Inflammatory macrophage treated with lipopolysaccharide for 1 hour (primary cell): ENCODE data around the gene LTBP3.
"Not testable (repeated sequence)": the region's sequence is repeated elsewhere in the genome, so short reads cannot be mapped to it uniquely, and the experiment has no call there.

Source experiments
- DNase-seq, 2 donors: peaks; one replicate each; pipeline ENCODE4 v3.0.0-alpha.2; 2020 to 2022

Gene LTBP3

DNA sequence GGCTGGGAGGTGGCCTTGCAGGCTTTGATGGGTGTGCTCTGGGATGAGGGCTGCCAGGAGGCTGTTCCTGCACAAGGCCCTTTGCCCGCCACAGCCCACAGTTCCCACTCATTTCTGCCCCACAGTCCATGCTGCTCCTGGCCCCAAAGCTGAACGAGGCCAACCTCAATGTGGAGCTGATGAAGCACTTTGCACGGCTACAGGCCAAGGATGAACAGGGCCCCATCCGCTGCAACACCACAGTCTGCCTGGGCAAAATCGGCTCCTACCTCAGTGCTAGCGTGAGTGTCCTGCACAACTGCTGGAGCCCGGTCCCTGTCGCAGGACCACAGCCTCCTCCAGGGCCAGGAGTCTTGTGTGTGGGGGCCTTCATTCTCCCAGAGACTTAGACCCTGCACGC lies 23.1 kb downstream of the LTBP3 start:
- no peak for DNase-seq

DNA sequence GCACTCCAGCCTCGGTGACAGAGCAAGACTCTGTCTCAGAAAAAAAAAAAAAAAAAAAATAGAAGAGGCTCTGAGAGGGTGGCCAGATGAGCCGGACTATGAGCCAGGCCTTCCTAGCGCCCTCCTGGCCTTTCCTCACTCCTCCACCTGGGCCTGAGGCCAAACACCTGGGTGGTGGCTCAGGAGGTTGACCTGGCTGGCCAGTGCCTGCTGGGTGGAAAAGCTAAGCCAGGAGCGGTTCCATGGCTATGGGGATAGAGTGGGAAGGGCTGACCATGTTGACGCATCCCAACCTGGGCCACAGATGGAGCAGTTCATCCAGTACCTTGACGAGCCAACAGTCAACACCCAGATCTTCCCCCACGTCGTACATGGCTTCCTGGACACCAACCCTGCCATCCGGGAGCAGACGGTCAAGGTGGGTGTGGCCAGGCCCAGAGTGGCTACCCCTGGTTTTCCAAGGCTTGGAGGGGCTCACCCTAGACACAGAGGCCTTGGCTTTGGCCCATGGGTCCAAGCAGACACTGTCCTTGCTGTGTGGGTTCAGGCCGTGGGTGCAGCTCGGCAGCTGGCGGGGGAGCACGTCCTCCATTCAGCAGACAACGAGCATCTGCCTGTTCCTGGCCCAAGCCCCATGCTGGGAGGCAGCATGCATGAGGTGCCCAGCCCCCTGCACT lies 25.6 kb downstream of the LTBP3 start:
- no peak for DNase-seq

DNA sequence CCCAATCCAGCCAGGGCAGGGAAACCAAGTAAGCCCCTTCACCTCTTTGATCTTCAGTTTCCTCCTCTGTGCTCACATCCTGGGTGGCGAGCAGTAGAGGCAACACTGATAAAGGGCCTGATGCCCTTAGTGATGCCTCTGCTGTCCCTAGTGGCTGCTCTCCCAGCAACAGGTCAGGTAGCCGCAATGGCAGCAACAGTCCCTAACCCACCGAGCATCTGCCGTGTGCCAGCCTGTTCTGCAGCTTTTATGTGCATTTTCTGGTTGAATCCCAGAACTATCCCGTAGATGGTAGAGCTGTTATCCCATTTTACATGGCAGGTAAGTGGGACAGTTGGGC lies 28.0 kb downstream of the LTBP3 start:
- no peak for DNase-seq

DNA sequence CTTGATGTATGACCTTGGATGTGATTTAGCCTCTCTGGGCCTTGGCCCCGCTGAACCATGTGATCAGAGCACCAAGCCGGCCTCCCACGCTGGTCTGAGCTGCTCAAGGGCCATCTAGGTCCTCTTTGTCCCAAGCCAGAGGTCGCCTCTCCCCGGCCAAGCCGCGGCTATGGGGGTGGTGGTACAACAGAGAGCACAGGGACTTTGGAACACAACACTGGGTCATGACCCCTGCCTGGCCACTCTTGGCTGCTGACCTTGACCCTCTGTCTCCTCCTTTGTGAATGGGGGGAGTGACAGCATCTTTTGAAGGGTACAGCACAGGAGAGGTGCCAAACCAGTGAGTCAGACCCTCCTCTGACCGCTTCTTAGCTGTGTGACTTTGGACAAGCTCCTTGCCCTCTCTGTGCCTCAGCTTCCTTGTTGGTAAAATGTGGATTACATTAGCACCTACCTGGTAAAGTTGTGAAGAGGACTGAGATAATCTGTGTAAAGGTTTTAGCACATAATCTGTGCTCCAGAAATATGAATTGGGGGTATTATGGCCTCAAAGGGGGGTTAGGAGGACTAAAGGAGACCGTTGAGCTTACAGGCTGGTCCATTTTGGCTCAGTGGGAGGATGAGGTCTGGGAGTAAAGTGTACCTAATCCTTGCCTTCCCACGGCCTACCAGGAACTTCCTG lies 28.5 kb downstream of the LTBP3 start:
- no peak for DNase-seq

DNA sequence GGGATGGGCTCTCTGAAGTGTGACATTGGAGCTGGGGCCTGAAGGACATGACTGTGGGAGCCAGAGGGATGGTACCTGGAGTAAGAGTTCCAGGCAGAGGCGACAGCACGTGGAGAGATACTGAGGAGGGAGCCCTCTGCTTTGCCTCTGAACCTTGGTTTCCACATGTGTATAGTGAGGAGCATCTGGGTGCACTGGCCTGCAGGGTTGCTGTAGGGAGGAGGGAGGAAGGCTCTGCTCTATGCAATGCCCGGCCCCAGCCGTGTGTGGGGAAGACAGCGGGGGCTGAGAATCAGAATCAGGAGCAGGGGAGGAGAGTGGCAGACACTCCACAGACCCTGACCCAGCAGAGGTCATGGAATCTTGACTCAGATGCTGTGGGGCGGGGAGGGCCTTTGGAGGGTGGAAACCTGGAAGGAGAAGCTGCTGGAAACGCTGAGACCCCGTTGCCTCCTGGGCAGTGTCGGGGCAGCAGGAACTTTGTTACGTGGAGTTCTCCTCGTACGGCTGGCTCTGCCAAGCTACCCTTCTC lies 29.3 kb downstream of the LTBP3 start:
- DNase-seq = no peak

DNA sequence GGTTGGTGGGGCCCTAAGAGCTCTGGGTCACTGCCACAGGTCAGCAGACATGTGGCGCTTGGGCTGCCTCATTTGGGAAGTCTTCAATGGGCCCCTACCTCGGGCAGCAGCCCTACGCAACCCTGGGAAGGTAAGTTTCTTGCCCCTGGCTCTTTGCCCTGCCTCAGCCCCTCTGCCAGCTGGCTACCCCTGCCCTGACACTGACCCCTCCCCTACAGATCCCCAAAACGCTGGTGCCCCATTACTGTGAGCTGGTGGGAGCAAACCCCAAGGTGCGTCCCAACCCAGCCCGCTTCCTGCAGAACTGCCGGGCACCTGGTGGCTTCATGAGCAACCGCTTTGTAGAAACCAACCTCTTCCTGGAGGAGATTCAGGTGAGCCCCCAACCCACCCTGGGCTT lies 31.4 kb downstream of the LTBP3 start:
- no peak for DNase-seq

DNA sequence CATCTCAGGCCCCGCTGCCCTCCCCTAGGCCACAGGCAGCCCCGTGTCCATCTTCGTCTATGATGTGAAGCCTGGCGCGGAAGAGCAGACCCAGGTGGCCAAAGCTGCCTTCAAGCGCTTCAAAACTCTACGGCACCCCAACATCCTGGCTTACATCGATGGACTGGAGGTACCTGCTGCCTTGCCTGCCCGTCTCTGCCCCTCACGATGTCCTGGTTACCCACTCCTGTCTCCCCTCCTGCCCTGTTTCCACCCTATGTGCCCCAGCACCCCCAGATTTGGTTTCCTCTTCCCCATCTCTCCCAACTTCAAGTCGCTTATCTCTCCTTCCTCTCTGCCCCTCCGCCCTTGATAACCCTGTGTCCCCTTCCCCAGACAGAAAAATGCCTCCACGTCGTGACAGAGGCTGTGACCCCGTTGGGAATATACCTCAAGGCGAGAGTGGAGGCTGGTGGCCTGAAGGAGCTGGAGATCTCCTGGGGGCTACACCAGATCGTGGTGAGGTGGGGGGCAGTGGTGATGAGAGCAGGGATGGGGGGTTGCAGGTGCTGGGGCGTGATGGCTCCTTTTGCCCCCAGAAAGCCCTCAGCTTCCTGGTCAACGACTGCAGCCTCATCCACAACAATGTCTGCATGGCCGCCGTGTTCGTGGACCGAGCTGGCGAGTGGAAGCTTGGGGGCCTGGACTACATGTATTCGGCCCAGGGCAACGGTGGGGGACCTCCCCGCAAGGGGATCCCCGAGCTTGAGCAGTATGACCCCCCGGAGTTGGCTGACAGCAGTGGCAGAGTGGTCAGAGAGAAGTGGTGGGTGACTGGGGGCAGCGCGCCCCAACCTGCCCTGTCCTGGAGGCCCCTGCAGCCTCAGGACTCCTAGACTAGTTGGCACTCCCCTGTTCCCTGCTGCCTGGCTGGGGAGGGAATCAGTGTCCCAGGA lies 32.3 kb downstream of the LTBP3 start:
- DNase-seq = no peak

DNA sequence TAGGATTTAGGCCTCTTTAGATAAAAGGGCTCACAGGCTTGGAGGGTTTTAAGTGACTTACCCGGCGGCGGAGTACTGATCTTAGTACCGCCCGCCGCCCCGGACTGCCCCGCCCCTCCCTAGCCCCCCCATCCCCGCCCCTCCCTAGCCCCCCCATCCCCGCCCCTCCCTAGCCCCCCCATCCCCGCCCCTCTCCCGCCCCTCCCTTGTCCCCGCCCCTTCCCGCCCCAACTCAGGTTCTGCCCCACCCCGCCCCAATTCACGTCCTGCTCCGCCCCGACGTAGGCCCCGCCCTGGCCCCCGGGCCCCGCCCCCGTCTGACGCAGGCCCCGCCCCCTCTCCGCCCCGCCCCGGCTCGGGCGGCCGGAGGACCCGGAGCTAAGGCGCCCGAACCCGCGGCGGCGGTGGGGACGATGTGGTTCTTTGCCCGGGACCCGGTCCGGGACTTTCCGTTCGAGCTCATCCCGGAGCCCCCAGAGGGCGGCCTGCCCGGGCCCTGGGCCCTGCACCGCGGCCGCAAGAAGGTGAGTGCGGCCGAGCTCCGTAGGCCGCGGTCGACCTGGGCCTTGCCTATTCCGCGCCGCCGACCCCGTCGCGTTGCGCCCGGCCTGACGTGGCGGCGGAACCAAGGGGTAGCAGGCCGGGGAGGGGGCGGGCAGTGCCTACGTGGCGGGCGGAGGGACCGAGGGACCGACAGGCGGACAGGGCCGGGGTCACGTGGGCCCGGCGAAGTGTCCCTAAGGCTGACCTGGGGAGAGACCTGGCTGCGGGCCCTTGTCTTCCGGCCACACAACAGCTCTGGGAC lies 33.2 kb downstream of the LTBP3 start, which contains the start of gene SCYL1:
Gene SCYL1 (plus strand): TSS at position 343 of the 805 bp plus-strand sequence. CDS start 71 bp downstream, at position 414.
- peak; percentile 48 to 75 for DNase-seq

DNA sequence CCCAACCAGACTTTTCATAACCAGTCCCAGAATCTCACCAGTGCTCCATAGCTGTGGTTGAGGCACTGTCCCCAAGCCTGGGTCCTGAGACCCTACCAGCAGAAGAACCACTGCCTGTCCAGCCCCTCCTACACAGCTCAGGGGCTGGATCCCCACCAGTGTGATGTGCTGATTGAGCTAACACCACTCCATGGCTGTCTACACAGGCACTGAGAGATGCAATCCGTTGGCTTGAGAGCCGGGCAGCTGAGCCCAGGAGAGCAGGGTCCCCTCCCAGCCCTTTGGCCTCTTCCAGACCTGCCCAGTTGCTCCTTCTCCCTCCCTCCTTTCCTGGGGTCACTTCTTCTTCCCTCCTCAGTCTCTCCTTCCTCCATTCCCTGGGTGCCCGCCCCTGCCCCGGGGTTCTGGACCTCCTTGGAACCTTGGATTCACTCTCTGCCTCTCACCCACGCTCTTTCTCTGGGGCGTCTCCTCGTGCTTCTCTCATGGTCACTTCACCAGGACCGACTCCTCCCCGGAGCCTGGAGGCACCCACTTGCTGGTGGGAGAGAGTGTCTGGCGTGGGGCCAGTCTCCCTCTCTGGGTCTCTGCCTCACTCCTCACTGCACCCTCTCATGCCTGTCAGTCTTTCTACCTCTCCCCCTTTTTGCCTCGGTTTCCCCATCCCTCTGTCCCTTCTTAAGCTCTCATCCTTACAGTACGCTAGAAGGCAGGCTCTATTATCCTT lies 34.0 kb downstream of the LTBP3 start:
- DNase-seq = peak in 1 of 2 donors; percentile 17

DNA sequence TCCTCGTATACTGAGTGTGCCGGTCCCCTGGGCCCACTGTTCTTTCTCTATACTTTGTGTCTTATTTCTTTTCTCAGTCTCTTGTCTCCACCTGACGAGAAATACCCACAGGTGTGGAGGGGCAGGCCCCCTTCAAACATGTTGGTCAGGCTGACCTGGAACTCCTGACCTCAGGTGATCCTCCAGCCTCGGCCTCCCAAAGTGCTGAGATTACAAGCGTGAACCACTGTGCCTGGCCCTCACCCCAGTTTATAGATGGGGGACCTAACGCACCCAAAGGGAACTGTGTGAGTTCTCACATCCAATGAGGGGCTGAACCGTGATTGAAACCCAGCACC lies 34.6 kb downstream of the LTBP3 start:
- not testable (repeated sequence) for DNase-seq

DNA sequence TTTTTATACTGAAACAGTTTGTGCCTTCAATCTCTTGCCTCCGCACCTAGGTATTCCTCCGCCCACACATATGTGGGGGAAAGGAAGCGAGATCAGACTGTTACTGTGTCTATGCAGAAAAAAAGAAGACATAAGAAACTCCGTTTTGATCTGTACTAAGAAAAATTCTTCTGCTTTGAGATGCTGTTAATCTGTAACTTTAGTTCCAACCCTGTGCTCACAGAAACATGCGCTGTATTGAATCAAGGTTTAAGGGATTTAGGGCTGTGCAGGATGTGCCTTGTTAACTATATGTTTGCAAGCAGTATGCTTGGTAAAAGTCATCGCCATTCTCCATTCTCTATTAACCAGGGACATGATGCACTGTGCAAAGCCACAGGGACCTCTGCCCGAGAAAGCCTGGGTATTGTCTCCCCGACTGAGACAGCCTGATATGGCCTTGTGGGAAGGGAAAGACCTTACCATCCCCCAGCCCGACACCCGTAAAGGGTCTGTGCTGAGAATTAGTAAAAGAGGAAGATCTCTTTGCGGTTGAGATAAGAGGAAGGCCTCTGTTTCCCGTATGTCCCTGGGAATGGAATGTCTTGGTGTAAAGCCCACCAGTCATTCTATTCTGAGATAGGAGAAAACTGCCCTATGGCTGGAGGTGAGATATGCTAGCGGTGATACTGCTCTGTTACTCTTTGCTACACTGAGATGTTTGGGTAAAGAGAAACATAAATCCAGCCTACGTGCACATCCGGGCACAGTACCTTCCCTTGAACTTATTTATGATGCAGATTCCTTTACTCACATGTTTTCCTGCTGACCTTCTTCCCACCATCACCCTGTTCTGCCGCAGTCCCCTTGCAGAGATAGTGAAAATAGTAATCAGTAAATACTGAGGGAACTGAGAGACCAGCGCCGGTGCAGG lies 35.2 kb downstream of the LTBP3 start:
- peak; percentile 13 to 25 for DNase-seq

DNA sequence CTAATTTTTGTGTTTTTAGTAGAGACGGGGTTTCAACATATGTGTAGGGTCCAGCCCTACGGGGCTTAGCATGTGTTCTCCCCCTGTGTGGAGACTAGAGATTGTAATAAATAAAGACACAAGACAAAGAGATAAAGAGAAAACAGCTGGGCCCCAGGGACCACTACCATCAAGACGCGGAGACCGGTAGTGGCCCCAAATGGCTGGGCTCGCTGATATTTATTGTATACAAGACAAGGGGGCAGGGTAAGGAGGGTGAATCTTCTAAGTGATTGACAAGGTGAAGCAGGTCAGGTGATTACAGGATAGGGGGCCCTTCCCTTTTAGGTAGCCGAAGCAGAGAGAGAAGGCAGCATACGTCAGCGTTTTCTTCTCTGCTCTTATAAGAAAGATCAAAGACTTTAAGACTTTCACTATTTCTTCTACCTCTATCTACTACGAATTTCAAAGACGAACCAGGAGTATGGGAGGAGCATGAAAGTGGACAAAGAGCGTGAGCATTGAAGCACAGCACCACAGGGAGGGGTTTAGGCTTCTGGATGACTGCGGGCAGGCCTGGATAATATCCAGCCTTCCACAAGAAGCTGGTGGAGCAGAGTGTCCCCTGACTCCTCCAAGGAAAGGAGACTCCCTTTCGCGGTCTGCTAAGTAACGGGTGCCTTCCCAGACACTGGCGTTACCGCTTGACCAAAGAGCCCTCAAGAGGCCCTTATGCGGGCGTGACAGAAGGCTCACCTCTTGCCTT lies 36.2 kb downstream of the LTBP3 start:
- not testable (repeated sequence) for DNase-seq

DNA sequence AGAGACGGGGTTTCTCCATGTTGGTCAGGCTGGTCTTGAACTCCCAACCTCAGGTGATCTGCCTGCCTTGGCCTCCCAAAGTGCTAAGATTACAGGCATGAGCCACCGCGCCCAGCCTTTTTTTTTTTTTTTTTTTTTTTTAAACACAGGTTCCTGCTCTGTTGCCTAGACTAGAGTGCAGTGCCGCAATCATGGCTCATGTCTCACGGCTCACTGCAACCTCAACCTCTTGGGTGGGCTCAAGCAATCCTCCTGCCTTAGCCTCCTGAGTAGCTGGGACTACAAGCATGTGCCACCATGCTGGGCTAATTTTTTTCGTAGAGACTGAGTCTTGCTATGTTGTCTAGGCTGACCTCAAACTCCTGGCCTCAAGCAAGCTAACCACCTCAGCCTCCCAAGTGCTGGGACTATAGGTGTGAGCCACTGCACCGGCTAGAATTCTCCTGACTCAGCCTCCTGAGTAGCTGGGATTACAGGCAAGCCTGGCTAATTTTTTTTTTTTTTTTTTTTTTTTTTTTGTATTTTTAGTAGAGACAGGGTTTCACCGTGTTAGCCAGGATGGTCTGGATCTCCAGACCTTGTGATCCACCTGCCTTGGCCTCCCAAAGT lies 39.1 kb downstream of the LTBP3 start:
- DNase-seq = not testable (repeated sequence)

DNA sequence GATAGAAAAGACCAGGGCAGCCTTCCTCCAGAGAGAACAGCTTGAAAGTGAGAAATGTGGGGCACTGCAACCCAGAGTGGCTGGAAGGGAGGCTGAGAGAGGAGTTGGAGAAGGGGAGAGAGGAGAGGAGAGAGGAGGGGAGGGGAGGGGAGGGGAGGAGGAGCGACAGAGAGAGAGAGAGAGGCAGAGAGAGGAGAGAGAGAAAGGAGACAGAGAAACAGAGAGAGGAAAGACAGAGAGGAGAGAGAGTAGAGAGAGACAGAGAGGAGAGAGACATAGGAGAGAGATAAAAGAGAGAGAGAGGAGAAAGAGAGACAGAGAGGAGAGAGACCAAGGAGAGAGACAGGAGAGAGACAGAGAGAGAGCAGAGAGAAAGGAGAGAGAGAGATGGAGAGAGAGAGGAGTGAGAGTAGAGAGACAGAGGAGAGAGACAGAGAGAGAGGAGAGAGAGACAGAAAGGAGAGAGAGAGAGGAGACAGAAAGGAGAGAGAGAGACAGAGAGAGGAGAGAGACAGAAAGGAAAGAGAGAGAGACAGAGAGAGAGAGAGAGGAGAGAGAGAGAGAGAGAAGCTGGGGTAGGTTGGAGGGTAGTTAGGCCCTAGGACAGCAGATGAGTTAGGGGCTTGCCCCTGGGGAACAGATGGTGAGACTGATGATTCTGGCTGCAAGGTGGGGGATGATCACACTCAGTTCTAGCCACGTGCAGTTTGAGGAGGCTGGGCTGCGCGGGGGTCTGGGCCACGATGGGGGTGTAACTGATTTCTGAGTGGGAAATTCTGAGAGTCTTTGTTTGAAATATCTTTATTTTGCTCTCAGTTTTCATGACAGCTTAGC lies 41.8 kb downstream of the LTBP3 start:
- DNase-seq = no peak

DNA sequence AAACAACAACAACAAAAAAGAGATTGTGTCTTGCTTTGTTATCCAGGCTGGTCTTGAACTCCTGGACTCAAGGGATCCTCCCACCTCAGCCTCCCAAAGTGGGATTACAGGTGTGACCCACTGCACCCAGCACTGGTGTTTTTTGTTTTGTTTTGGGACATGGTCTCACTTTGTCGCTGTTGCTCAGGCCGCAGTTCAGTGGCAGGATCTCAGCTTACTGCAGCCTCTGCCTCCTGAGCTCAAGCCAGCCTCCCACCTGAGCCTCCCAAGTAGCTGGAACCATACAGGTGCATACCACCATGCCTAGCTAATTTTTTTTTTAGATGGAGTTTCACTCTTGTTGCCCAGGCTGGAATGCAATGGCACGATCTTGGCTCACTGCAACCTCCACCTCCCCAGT lies 45.8 kb downstream of the LTBP3 start:
- DNase-seq = not testable (repeated sequence)

DNA sequence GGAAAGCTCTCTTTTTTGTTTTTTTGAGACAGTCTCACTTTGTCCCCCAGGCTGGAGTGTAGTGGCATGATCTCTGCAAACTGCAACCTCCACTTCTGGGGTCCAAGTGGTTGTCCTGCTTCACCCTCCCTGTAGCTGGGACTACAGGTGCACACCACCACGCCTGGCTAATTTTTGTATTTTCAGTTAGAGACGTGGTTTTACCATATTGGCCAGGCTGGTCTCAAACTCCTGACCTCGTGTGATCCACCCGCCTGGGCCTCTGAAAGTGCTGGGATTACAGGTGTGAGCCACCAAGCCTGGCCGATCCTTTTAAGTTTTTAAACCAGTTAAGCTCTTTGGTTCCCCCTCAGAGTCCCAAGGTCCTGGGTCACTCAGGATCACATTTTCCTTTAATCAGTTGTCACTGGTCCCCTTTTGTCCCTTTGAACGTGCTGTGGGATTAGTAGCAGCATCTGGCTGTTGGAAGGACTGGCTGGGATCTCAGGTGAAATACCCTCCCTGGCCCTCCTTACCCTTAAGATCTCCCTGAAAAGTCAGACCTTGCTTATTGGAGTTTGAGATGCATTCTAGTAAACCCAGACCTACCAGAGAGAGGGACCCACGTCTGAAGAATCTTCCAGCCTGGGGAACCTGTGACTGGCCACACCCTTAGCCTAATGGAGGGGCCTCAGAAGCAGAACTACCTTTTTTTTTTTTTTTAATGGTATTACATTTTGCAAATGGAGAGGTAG lies 51.2 kb downstream of the LTBP3 start:
- DNase-seq = peak in 1 of 2 donors; percentile 31

DNA sequence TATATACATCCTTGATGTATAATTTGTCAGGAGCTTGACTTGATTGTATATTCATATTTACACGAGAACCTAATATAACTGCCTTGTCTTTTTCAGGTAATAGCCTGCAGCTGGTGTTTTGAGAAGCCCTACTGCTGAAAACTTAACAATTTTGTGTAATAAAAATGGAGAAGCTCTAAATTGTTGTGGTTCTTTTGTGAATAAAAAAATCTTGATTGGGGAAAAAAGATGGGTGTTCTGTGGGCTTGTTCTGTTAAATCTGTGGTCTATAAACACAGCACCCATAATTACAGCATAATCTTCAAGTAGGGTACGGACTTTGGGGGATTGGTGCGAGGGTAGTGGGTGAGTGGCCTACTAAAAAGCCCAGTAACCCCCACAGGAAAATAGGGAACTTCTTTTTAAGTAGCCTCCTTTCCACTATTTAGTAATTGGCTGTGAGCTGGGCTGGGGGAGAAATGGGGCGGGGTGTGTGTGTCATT lies 51.8 kb downstream of the LTBP3 start:
- peak; percentile 69 to 74 for DNase-seq
